Stomach (tissue), 4 donors: ENCODE measurements around the gene PTGES3L.

Source experiments
- EP300 ChIP-seq: sonication (generic); formaldehyde crosslinking; IDR thresholded peaks from one replicate; pipeline ENCODE4 v1.6.1; 2017; ENCODE audit warnings: antibody characterized with exemption
- POLR2A ChIP-seq, 4 donors: fragments of 450-650 bp; IDR thresholded peaks; one replicate each; pipeline ENCODE4 v1.6.1; 2016; ENCODE audit warnings: antibody characterized with exemption in 4 of 4, control low read depth in 2 of 4, mild to moderate bottlenecking in 1 of 4, moderate library complexity in 1 of 4
- POLR2AphosphoS5 ChIP-seq, 3 donors: sonication (generic); formaldehyde crosslinking; IDR thresholded peaks; one replicate each; pipeline ENCODE4 v1.6.1; 2016; ENCODE audit warnings: antibody characterized with exemption in 3 of 3
- TF ChIP-seq, protein P1 (sequence below), 7 experiments: fragments of 450-650 bp in 4 of 7; fragments of 200-600 bp in 3 of 7; sonication (generic) in 3 of 7; IDR thresholded peaks; one replicate each; pipeline ENCODE4 v1.5.1; 2016 to 2019; ENCODE audit warnings: antibody characterized with exemption in 7 of 7, control low read depth in 2 of 7, mild to moderate bottlenecking in 1 of 7

DNA sequence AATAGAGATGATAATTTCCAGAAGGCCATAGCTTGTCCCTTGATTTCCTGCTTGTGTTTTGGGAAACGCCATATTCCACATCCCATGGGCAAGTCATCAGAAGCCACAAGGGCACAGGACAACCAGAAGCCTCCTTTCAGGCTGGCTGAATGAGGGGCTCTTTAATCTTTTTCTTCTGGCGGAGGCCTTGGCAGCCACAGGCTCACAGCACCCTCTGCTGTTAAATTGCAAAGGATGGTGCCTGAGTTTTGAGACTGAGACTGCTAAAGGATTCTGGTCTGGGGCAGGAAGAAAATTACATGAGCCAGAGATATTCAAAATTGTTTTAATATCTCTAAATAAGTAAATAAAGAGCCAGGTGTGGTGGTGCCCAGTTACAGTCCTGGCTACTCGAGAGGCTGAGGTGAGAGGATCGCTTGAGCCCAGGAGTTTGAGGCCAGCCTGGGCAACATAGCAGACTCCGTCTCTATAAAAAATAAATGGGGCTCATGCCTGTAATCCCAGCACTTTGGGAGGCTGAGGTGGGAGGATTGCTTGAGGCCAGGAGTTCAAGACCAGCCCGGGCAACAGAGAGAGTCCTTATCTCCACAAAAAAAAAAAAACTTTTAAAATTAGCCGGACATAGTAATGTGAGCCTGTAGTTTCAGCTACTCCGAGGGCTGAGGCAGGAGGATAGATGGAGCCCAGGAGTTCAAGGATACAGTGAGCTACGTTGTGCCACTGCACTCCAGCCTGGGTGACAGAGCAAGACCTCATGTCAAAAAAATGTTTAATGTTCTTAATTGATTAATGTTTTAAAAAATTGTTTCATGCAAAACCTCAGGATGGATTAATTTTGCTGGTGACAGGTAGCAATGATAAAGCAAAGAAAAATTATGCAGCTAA lies 41.9 kb downstream of the PTGES3L start:
- TF ChIP-seq, protein P1, sequence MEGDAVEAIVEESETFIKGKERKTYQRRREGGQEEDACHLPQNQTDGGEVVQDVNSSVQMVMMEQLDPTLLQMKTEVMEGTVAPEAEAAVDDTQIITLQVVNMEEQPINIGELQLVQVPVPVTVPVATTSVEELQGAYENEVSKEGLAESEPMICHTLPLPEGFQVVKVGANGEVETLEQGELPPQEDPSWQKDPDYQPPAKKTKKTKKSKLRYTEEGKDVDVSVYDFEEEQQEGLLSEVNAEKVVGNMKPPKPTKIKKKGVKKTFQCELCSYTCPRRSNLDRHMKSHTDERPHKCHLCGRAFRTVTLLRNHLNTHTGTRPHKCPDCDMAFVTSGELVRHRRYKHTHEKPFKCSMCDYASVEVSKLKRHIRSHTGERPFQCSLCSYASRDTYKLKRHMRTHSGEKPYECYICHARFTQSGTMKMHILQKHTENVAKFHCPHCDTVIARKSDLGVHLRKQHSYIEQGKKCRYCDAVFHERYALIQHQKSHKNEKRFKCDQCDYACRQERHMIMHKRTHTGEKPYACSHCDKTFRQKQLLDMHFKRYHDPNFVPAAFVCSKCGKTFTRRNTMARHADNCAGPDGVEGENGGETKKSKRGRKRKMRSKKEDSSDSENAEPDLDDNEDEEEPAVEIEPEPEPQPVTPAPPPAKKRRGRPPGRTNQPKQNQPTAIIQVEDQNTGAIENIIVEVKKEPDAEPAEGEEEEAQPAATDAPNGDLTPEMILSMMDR (IDR thresholded peaks at IDR 0.05) = peak in 5 of 7 experiments; percentile 23 to 60 (median 42)
- no peak for TF ChIP-seq POLR2A (IDR thresholded peaks at IDR 0.05)
- TF ChIP-seq EP300 = no peak
- TF ChIP-seq POLR2AphosphoS5 (IDR thresholded peaks at IDR 0.05) = no peak
